ENCODE data around the gene NUBP2. TPM values are rescaled to one million over a fixed set of nuclear protein-coding genes. Genes with fewer than 3 reads are reported as not detected.

NUBP2 gene
- total RNA-seq, 2 donors from 2014 or later = 32.6 to 58.8 TPM

DNA sequence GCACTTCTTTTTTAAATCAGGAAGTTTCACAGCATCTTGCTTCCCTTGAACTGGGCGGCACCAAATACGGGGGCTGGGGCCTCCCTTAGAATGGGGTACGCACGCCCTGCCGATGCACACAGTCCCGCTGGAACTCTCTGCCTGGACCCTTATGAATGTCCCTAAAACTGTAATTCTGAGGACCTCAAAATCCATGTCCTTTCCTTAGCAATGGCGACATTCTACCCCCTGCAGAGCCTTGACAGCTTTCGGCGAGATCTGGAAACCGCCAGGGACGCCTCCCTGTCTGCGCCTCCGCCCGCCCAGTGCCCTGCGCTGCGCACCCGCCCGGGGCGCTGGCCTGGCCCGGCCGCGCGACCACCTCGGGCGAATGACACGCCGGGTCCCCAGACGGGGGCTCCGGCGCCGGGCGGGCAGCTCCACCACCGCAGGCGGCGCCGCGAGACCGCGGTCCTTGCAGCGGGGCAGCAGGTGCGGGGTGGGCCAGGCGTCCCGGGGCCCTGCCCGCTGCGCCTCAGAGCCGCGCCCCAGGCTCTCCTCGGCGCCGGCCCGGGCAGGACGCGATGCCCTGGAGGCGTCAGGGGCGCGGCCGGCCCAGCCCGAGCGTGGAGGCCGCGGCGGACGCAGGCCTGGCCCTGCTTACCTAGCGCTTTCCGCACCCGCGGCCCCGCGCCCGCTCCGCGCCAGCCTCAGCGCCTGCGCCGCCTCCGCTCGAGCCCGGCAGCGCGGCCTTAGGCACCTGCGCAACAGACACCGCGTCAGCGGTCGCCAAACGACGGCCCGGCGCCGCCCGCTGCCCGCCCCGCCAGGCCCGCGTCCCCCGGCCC, 43.3 kb downstream of the NUBP2 start:
- H3K4me3 Mint-ChIP-seq = peak overlapping the region; percentile 99
- H3K4me1 Mint-ChIP-seq = peaks cover 14% of the 10 kb centered on the region
- peak overlapping the region; percentile 15 for H3K27ac Mint-ChIP-seq
- peak; percentile 76 for ATAC-seq (replicated peaks)
- no peaks in the 10 kb centered on the region for H3K27me3 Mint-ChIP-seq
- H3K9me3 Mint-ChIP-seq = no peaks in the 10 kb centered on the region
- H3K36me3 Mint-ChIP-seq (ENCODE audit: low read depth) = peaks cover 21% of the 10 kb centered on the region

DNA sequence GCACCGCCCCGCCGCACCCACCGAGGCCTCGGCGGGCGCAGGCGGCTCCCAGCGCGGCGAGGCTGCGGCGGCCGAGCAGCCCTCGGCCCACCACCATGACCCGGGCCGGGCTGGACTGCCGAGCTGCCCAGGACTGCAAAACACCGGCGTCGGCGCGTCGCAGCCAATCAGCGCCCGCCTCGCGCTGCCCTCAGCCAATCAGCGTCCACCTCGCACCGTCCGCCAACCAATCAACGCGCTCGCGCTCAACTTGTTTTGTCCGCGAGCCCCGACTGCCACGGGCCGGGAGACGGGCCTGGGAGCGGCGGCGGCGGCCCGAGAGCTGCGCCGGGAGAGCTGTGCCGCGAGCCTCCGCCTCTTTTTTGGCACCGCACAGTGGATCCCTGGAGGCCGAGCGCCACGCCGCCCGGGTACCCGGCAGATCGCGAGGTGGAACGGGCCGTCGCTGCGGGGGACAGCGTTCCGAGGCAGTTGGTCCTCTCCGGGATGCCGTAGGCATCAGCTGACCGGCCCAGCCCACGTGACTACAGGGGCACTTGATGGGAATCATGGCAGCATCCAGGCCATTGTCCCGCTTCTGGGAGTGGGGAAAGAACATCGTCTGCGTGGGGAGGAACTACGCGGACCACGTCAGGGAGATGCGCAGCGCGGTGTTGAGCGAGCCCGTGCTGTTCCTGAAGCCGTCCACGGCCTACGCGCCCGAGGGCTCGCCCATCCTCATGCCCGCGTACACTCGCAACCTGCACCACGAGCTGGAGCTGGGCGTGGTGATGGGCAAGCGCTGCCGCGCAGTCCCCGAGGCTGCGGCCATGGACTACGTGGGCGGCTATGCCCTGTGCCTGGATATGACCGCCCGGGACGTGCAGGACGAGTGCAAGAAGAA, 44.2 kb downstream of the NUBP2 start, which contains the start of the genes FAHD1 and HAGH:
FAHD1 (plus strand) TSS at position 516 of the 883 bp plus-strand sequence; CDS start at position 549, 33 bp downstream.
HAGH (minus strand) TSS at position 135 of the 883 bp plus-strand sequence; CDS start at position 97, 38 bp downstream.
- H3K4me3 Mint-ChIP-seq = peak within 1 kb of the TSS; percentile 99

DNA sequence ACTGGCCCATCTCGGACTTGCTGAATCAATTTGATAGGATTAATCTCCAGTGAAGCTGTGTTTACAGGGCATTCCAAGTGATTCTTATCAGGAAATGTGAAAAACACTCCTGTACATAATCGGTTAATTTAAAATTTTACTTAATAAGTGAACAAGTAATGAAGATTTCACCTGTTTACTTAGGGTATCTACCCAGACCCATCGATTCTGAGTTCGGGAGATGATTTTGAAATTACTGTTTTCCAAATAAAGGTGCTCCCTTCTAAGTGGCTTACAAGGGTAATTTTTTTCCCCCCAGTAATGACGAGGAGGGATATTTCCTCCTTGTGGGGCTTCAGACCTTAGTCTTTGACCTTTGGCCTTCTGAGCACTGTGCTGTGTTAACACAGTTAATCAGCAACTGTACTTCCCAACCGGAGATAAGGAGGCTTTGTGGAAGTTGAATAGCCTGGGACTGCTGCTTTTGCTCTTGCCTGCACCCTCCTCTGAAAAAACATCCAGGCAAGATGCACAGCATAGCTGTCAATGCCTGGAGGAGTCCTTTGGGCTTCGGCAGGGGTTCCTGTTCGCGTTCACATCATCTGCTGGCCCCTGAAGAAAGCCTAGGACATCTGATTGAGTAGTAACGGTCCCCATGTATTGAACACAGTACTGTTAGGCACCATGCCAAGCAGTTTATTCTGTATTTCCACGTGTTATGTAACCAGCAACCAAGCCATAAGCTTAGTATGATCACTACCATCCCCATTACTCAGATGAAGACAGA, 46.1 kb downstream of the NUBP2 start:
- peak overlapping the region; percentile 99 for H3K4me3 Mint-ChIP-seq
- peaks cover 14% of the 10 kb centered on the region for H3K4me1 Mint-ChIP-seq
- no peak for ATAC-seq (replicated peaks)
- no peaks in the 10 kb centered on the region for H3K27me3 Mint-ChIP-seq
- no peaks in the 10 kb centered on the region for H3K9me3 Mint-ChIP-seq
- H3K36me3 Mint-ChIP-seq (ENCODE audit: low read depth) = peaks cover 26% of the 10 kb centered on the region
- peak overlapping the region; percentile 30 for H3K27ac Mint-ChIP-seq

More for the DNA sequence above, 44.2 kb downstream of the NUBP2 start, which contains the start of the genes FAHD1 and HAGH:
- no peaks in the 10 kb centered on the region for H3K27me3 Mint-ChIP-seq
- H3K36me3 Mint-ChIP-seq (ENCODE audit: low read depth) = peaks cover 21% of the 10 kb centered on the region
- H3K4me1 Mint-ChIP-seq = peaks cover 14% of the 10 kb centered on the region
- peak within 1 kb of the TSS; percentile 96 for H3K27ac Mint-ChIP-seq
- ATAC-seq (replicated peaks) = peak; percentile 89
- H3K9me3 Mint-ChIP-seq = no peaks in the 10 kb centered on the region

DNA sequence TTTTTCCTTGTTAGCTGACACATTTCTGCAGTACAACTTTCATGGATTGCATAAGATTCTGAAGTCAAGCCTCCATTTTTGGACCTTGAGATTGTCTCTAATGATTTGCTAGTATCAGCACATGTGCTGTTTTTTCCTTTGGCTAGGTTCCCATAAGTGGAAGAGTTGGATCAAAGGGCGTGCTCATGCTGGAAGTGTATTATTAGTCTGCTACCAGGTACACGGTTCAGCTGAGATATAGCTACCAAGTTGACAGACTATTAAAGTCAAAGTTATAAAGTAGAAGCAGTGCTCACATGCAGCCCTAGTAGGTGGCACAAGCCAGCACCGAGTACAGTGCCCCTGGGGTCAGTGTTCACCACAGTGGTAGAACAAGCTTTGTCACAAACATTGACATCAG, 47.5 kb downstream of the NUBP2 start:
- H3K9me3 Mint-ChIP-seq = no peaks in the 10 kb centered on the region
- no peak for ATAC-seq (replicated peaks)
- H3K27ac Mint-ChIP-seq = no peak overlapping the region
- H3K36me3 Mint-ChIP-seq (ENCODE audit: low read depth) = peaks cover 26% of the 10 kb centered on the region
- no peaks in the 10 kb centered on the region for H3K27me3 Mint-ChIP-seq
- no peak overlapping the region for H3K4me3 Mint-ChIP-seq
- H3K4me1 Mint-ChIP-seq = peaks cover 9% of the 10 kb centered on the region

DNA sequence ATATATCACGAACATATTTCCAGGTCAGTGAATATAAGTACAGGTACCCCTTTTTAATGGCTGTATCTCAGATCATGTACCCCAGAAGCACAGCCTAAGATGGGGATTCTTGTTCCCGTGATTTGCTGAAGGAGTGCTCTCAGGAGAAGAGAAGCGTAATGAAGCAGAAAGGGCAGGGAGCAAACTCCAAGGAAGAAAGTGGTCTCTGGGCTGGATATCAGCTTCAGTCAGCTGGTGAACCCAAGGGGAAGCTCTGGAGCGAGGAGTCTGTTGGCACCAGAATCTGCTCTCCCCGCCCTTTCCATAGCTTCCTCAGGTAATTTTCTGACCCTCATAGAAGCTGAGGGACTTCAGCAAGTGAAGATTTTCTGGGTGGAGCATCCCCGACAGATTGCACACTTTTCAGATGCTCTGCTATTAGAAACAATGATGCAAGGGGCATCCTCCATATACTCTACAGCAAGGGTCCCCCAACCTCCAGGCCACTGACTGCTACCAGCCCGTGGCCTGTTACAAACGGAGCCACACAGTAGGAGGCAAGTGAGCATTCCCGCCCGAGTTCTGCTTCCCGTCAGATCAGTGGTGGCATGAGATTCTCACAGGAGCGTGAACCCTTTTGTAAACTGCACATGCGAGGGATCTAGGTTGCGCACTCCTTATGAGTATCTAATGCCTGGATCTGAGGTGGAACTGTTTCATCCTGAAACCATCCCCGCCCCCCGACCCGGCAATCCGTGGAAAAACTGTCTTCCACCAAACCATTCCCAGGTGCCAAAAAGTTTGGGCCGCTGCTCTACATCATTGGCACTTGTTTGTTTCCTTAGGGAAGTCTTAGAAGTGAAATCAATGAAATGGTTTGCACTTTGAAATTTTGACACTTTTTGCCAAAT, 48.7 kb downstream of the NUBP2 start:
- ATAC-seq (replicated peaks) = no peak
- H3K4me3 Mint-ChIP-seq = no peak overlapping the region
- H3K27me3 Mint-ChIP-seq = no peaks in the 10 kb centered on the region
- peaks cover 26% of the 10 kb centered on the region for H3K36me3 Mint-ChIP-seq (ENCODE audit: low read depth)
- H3K9me3 Mint-ChIP-seq = no peaks in the 10 kb centered on the region
- no peak overlapping the region for H3K27ac Mint-ChIP-seq
- peaks cover 9% of the 10 kb centered on the region for H3K4me1 Mint-ChIP-seq

DNA sequence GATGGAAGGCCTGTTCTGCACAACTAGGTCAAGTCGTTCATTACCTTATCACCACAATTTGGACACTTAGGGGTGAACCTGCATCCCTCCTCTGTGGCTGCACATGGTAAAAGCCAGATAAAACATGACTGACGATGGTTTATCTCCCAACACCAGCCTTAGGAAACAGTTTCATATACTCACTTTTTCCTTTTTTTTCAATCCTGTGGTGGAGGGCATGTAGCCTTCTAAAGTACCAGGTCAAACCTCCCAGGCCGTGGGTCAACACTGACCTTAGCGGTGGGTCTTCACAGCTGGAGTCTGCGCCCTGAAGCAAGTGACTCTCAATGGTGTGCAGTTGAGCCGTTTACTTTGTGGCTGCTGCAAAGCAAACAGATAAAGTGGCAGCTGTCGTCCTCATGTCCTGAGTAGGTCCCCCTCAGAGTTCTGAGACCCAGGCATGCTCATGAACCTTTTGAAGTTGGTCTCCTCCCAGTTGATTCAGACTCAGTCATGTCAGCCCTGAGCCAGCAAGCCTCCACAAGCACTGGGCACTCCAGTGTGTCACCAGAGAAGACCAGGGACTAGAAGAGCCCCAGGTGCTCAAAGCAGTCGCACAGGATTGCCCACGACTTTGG, 50.2 kb downstream of the NUBP2 start:
- Mint-ChIP-seq H3K27ac (peak overlapping the region; percentile 71), H3K9me3 (no peaks in the 10 kb centered on the region), H3K4me1 (peaks cover 6% of the 10 kb centered on the region), H3K4me3 (no peak overlapping the region), H3K36me3 (ENCODE audit: low read depth) (peaks cover 13% of the 10 kb centered on the region), H3K27me3 (no peaks in the 10 kb centered on the region)
- ATAC-seq (replicated peaks) = no peak

DNA sequence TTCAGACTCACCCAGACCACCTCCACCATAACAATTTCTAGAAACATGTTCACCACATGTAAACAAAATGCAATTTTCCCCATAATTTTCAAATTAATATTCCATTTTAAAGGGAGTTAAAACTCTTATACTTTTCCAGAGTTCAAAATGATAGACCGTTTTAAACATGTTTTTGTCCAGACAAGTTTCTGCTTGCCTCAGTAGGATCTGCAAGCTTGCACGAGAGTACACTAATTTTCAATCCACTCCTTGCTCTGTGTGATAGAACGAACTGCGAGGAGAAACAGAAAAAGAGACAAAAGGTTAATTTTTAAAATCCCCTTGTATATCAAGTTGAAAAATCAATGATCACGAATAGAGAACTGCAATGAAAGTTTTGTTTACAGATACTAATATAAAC, 51.3 kb downstream of the NUBP2 start:
- no peak overlapping the region for H3K27ac Mint-ChIP-seq
- H3K4me3 Mint-ChIP-seq = no peak overlapping the region
- no peaks in the 10 kb centered on the region for H3K9me3 Mint-ChIP-seq
- H3K36me3 Mint-ChIP-seq (ENCODE audit: low read depth) = peaks cover 13% of the 10 kb centered on the region
- no peaks in the 10 kb centered on the region for H3K27me3 Mint-ChIP-seq
- no peak for ATAC-seq (replicated peaks)
- H3K4me1 Mint-ChIP-seq = peaks cover 4% of the 10 kb centered on the region

Other genes with a start within 250 kb of the NUBP2 start
- 10 to 100 TPM; 14.3 to 22.5 TPM for gene TMEM204, start 249.3 kb upstream of the NUBP2 start, total RNA-seq
- 10 to 100 TPM; 11.9 to 19.9 TPM for gene IFT140, start 170.9 kb upstream of the NUBP2 start, total RNA-seq
- gene CRAMP1, start 170.6 kb upstream of the NUBP2 start, total RNA-seq = 10 to 100 TPM; 12.0 to 20.6 TPM
- 10 to 100 TPM; 55.9 to 85.1 TPM for gene JPT2, start 104.7 kb upstream of the NUBP2 start, total RNA-seq
- gene MAPK8IP3, start 76.8 kb upstream of the NUBP2 start, total RNA-seq = 100 to 1,000 TPM in 1 of 2 donors, 10 to 100 TPM in 1; 59.9 to 106 TPM
- 10 to 100 TPM; 39.3 to 39.9 TPM for gene NME3, start 11.4 kb upstream of the NUBP2 start, total RNA-seq
- 10 to 100 TPM; 37.6 to 39.6 TPM for gene EME2, start 10.2 kb upstream of the NUBP2 start, total RNA-seq
- gene MRPS34, start 9.8 kb upstream of the NUBP2 start, total RNA-seq = 100 to 1,000 TPM in 1 of 2 donors, 10 to 100 TPM in 1; 80.8 to 190 TPM
- 10 to 100 TPM; 20.3 to 21.1 TPM for gene SPSB3, start 389 bp upstream of the NUBP2 start, total RNA-seq
- under 1 TPM; 0.13 to 0.15 TPM for gene IGFALS, start 10.7 kb downstream of the NUBP2 start, total RNA-seq
- gene HAGH, start 43.9 kb downstream of the NUBP2 start, total RNA-seq = 10 to 100 TPM; 40.9 to 42.0 TPM
- 10 to 100 TPM; 19.2 to 19.3 TPM for gene FAHD1, start 44.2 kb downstream of the NUBP2 start, total RNA-seq
- under 1 TPM in 1 of 2 donors, not detected in 1; 0.79 TPM for gene MEIOB, start 89.2 kb downstream of the NUBP2 start, total RNA-seq
- not detected for gene HS3ST6, start 135.5 kb downstream of the NUBP2 start, total RNA-seq
- gene MSRB1, start 160.2 kb downstream of the NUBP2 start, total RNA-seq = 10 to 100 TPM; 31.5 to 34.3 TPM
- gene RPL3L, start 171.7 kb downstream of the NUBP2 start, total RNA-seq = under 1 TPM in 1 of 2 donors, not detected in 1; 0.37 TPM
- gene NDUFB10, start 176.6 kb downstream of the NUBP2 start, total RNA-seq = 100 to 1,000 TPM in 1 of 2 donors, 10 to 100 TPM in 1; 65.3 to 122 TPM
- gene RPS2, start 181.9 kb downstream of the NUBP2 start, total RNA-seq = 1,000 to 10,000 TPM; 4,570 to 4,579 TPM
- gene RNF151, start 183.9 kb downstream of the NUBP2 start, total RNA-seq = under 1 TPM in 1 of 2 donors, not detected in 1; 0.32 TPM
- gene TBL3, start 189.1 kb downstream of the NUBP2 start, total RNA-seq = 10 to 100 TPM; 23.0 to 37.3 TPM
- 1 to 10 TPM in 1 of 2 donors, not detected in 1; 1.0 TPM for gene NOXO1, start 198.5 kb downstream of the NUBP2 start, total RNA-seq
- gene GFER, start 201.2 kb downstream of the NUBP2 start, total RNA-seq = 10 to 100 TPM; 12.4 to 28.5 TPM
- 1 to 10 TPM; 5.9 to 7.9 TPM for gene SYNGR3, start 207.0 kb downstream of the NUBP2 start, total RNA-seq
- gene ZNF598, start 226.9 kb downstream of the NUBP2 start, total RNA-seq = 10 to 100 TPM; 41.2 to 79.6 TPM
- 1 to 10 TPM in 1 of 2 donors, not detected in 1; 2.8 TPM for gene NPW, start 236.8 kb downstream of the NUBP2 start, total RNA-seq
- 1 to 10 TPM in 1 of 2 donors, under 1 TPM in 1; 0.21 to 2.9 TPM for gene NHERF2, start 243.9 kb downstream of the NUBP2 start, total RNA-seq

Measured in activated T-helper 17 cell treated with anti-CD3 and anti-CD28 coated beads, Interleukin-2, amount 50 U/mL, for 72 hours (primary cell).